Measurements from ENCODE around the gene ROR1. TPM values are rescaled to one million over a fixed set of nuclear protein-coding genes. Genes with fewer than 3 reads are reported as not detected.

Gene ROR1
- total RNA-seq, 1 donor from 2014 or later = 0.26 TPM

DNA sequence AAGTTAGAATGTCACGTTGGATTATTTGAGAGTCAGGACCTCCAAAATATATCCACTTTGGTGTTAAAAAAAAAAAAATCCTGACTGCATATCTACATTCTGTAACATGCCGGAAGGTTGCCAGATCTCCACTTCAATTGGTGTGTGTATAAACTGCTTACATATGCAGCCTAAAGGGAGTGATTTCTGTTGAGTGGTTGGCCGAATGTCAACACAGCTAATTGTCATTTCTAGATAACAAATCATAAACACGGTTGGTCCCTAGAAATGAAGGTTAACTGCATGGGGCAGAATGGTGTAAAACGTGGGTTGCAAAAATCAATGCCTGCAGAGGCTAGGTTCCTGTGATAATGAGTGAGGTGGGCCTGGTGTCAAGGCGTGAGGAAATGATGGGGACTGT lies 15.0 kb upstream of the ROR1 start:
- Histone ChIP-seq H3K27me3 (ENCODE audit: control insufficient read depth, insufficient read depth, low read length) (no peaks in the 10 kb centered on the region), H3K4me3 (ENCODE audit: low read depth, low read length) (no peak overlapping the region), H3K36me3 (ENCODE audit: control insufficient read depth, insufficient read depth, low read length) (no peaks in the 10 kb centered on the region)
- no peak for FAIRE-seq
- DNase-seq (ENCODE audit: low read depth) = no peak
- TF ChIP-seq, protein P1, sequence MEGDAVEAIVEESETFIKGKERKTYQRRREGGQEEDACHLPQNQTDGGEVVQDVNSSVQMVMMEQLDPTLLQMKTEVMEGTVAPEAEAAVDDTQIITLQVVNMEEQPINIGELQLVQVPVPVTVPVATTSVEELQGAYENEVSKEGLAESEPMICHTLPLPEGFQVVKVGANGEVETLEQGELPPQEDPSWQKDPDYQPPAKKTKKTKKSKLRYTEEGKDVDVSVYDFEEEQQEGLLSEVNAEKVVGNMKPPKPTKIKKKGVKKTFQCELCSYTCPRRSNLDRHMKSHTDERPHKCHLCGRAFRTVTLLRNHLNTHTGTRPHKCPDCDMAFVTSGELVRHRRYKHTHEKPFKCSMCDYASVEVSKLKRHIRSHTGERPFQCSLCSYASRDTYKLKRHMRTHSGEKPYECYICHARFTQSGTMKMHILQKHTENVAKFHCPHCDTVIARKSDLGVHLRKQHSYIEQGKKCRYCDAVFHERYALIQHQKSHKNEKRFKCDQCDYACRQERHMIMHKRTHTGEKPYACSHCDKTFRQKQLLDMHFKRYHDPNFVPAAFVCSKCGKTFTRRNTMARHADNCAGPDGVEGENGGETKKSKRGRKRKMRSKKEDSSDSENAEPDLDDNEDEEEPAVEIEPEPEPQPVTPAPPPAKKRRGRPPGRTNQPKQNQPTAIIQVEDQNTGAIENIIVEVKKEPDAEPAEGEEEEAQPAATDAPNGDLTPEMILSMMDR (IDR thresholded peaks at IDR 0.05; ENCODE audit: insufficient read depth, low read length, severe bottlenecking) = no peak

DNA sequence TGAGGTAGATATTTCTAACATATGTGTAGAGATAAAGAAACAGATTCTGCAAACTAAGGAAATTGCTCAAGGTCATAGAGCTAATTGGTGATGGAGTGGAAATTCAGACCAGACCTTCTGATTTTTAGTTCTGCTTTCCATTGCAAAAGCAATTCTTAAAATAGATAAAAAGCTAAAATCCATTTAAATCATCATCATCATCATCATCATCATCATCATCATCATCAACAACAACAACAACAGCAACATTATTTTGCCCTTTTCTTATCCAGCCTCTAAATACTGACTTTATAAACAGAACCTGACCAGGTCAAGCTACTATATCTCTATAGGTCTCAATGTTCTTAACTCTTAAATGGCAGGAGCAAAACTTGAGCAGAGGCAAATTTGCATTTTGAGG lies 14.0 kb upstream of the ROR1 start:
- DNase-seq (ENCODE audit: low read depth) = no peak
- H3K27me3 ChIP-seq (ENCODE audit: control insufficient read depth, insufficient read depth, low read length) = no peaks in the 10 kb centered on the region
- H3K4me3 ChIP-seq (ENCODE audit: low read depth, low read length) = no peak overlapping the region
- TF ChIP-seq, protein P1 (IDR thresholded peaks at IDR 0.05; ENCODE audit: insufficient read depth, low read length, severe bottlenecking) = no peak
- no peaks in the 10 kb centered on the region for H3K36me3 ChIP-seq (ENCODE audit: control insufficient read depth, insufficient read depth, low read length)
- no peak for FAIRE-seq

DNA sequence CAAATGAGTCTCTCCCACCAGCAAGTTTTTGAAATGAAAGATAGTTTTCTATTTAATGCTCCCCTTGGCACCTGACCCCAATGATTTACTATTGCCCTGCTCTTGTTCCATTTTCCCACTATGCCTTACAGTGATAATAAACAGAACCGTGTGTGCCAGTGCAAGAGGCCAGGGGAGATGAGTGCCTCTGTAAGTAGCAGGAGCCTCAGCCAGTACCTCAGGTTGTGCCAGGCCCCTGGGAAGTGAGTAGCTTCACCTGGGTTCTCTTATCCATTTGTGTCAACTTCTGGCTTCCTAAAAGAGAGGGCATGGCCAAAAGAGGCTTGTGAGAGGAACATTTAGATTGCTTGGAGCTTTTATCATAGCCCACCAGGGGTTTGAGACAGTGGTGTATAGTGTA lies 3.4 kb upstream of the ROR1 start:
- Histone ChIP-seq H3K27me3 (ENCODE audit: control insufficient read depth, insufficient read depth, low read length) (no peaks in the 10 kb centered on the region), H3K4me3 (ENCODE audit: low read depth, low read length) (no peak overlapping the region), H3K36me3 (ENCODE audit: control insufficient read depth, insufficient read depth, low read length) (no peaks in the 10 kb centered on the region)
- FAIRE-seq = no peak
- TF ChIP-seq, protein P1 (IDR thresholded peaks at IDR 0.05; ENCODE audit: insufficient read depth, low read length, severe bottlenecking) = no peak
- DNase-seq (ENCODE audit: low read depth) = no peak

DNA sequence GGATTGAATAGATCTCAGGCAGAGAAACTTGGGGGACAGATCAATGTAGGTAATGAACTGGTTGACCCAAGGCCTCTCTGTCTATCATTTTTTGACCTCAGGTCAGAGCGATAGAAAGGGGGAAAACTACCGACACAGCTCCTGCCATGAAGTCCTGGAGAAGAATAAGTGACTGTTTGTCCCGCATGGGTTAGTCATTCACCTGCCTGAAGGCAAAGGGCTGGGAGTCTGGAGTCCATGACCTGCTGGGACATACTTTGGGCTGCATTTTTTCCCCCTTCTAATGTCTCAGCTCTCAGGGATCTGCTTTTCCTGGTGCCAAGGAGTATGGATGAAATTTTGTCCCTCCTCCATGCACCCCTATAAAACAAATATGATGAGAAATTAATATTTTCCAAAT lies 1.6 kb upstream of the ROR1 start:
- Histone ChIP-seq H3K4me3 (ENCODE audit: low read depth, low read length) (no peak overlapping the region), H3K36me3 (ENCODE audit: control insufficient read depth, insufficient read depth, low read length) (no peaks in the 10 kb centered on the region), H3K27me3 (ENCODE audit: control insufficient read depth, insufficient read depth, low read length) (no peaks in the 10 kb centered on the region)
- TF ChIP-seq, protein P1 (IDR thresholded peaks at IDR 0.05; ENCODE audit: insufficient read depth, low read length, severe bottlenecking) = no peak
- no peak for DNase-seq (ENCODE audit: low read depth)
- no peak for FAIRE-seq

DNA sequence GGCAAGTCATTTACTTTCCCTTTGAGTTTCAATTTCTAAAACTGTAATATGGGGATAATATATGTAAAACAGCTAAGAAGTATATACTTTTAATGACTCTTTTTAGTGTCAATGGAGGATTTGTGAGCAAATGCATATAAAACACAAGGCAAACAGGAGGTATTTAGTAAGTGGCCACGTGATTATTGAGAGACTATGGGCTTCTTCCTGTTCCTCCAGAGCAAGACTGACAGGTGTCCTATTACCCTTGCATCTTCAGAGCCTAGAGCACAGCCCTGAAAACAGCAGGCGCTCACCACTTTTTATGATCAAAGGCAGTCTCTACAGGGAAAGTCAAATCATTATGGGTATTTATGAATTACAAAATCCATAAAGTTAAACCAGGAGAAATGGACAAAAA lies 941 bp upstream of the ROR1 start:
- Histone ChIP-seq H3K4me3 (ENCODE audit: low read depth, low read length) (no peak overlapping the region), H3K27me3 (ENCODE audit: control insufficient read depth, insufficient read depth, low read length) (no peaks in the 10 kb centered on the region), H3K36me3 (ENCODE audit: control insufficient read depth, insufficient read depth, low read length) (no peaks in the 10 kb centered on the region)
- DNase-seq (ENCODE audit: low read depth) (no peak), FAIRE-seq (no peak)
- TF ChIP-seq, protein P1 (IDR thresholded peaks at IDR 0.05; ENCODE audit: insufficient read depth, low read length, severe bottlenecking) = no peak

DNA sequence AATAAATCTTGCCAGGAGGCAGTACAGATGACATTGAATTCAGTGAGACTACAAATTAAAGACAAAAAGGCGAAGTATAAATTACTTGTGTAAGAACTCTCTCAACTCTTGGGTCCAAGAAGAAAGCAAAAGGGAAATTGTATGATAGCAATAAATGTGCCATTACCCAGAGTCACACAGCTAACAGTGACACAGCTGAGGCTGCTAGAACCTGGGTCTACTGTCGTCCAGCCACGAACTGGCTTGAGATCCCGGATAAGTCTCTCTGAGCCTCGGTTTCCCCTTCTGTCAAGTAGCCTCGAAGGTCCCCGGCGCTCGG lies 362 bp upstream of the ROR1 start:
- no peak for FAIRE-seq
- TF ChIP-seq, protein P1 (IDR thresholded peaks at IDR 0.05; ENCODE audit: insufficient read depth, low read length, severe bottlenecking) = no peak
- Histone ChIP-seq H3K4me3 (ENCODE audit: low read depth, low read length) (peak overlapping the region; percentile 58), H3K27me3 (ENCODE audit: control insufficient read depth, insufficient read depth, low read length) (no peaks in the 10 kb centered on the region), H3K36me3 (ENCODE audit: control insufficient read depth, insufficient read depth, low read length) (no peaks in the 10 kb centered on the region)
- DNase-seq (ENCODE audit: low read depth) = no peak
